ENCODE data around the gene CARD6.
"Not testable (repeated sequence)": the region's sequence is repeated elsewhere in the genome, so short reads cannot be mapped to it uniquely, and the experiment has no call there.

Gene CARD6

GRCh38 chr5:40860711-40861110, 19.5 kb downstream of the CARD6 start:
- no peak overlapping the region for H2BK15ac ChIP-seq (replicated peaks; ENCODE audit: low read depth)
- no peaks in the 10 kb centered on the region for H3K4me1 ChIP-seq (ENCODE audit: control insufficient read depth, low read depth, low read length)
- no peak overlapping the region for H2AK5ac ChIP-seq (ENCODE audit: low read length)
- H3K4ac ChIP-seq (ENCODE audit: low read depth, low read length): no peak overlapping the region
- H3K56ac ChIP-seq (ENCODE audit: low read length): no peak overlapping the region
- H3K36me3 ChIP-seq (ENCODE audit: control insufficient read depth, insufficient read depth, low read length): no peaks in the 10 kb centered on the region
- no peak overlapping the region for H3K23ac ChIP-seq (ENCODE audit: low read length)
- no peak for DNase-seq
- H4K8ac ChIP-seq (ENCODE audit: low read depth, low read length): no peak overlapping the region
- H3K18ac ChIP-seq (ENCODE audit: low read length): no peak overlapping the region
- H3K27me3 ChIP-seq (ENCODE audit: insufficient read depth, low read length, poor library complexity): no peaks in the 10 kb centered on the region
- no peak overlapping the region for H3K4me3 ChIP-seq (ENCODE audit: low read length)
- H4K5ac ChIP-seq (ENCODE audit: low read length): no peak overlapping the region
- H3K79me1 ChIP-seq (ENCODE audit: low read length): no peaks in the 10 kb centered on the region
- no peak overlapping the region for H2BK5ac ChIP-seq (ENCODE audit: low read length)
- no peak overlapping the region for H3K9ac ChIP-seq (ENCODE audit: low read length)
- no peaks in the 10 kb centered on the region for H3K79me2 ChIP-seq (ENCODE audit: control insufficient read depth, insufficient read depth, low read length)
- no peak overlapping the region for H2BK120ac ChIP-seq (ENCODE audit: low read depth, low read length)
- H3K4me2 ChIP-seq (ENCODE audit: low read length): no peak overlapping the region
- no peak overlapping the region for H3K27ac ChIP-seq (ENCODE audit: low read depth, low read length)

- not testable (repeated sequence) for H3K56ac ChIP-seq (ENCODE audit: low read length); H3K4me1 ChIP-seq (ENCODE audit: control insufficient read depth, low read depth, low read length); DNase-seq; H3K36me3 ChIP-seq (ENCODE audit: control insufficient read depth, insufficient read depth, low read length); H3K27ac ChIP-seq (ENCODE audit: low read depth, low read length); H3K23ac ChIP-seq (ENCODE audit: low read length); H2BK120ac ChIP-seq (ENCODE audit: low read depth, low read length); H3K18ac ChIP-seq (ENCODE audit: low read length); H3K9ac ChIP-seq (ENCODE audit: low read length); H3K4me2 ChIP-seq (ENCODE audit: low read length); H3K79me2 ChIP-seq (ENCODE audit: control insufficient read depth, insufficient read depth, low read length); H4K5ac ChIP-seq (ENCODE audit: low read length); H3K4me3 ChIP-seq (ENCODE audit: low read length); H2BK5ac ChIP-seq (ENCODE audit: low read length); H3K27me3 ChIP-seq (ENCODE audit: insufficient read depth, low read length, poor library complexity); H3K4ac ChIP-seq (ENCODE audit: low read depth, low read length); H4K8ac ChIP-seq (ENCODE audit: low read depth, low read length); H2BK15ac ChIP-seq (replicated peaks; ENCODE audit: low read depth); H2AK5ac ChIP-seq (ENCODE audit: low read length); H3K79me1 ChIP-seq (ENCODE audit: low read length)
- WGBS (ENCODE audit: extremely low coverage, insufficient coverage, low lambda C conversion rate): no CpG with 5 or more reads among the region's 5 CpGs
These were observed 23.8 kb downstream of the CARD6 start for GRCh38 chr5:40865004-40865403.

GRCh38 chr5:40866844-40867243, 25.7 kb downstream of the CARD6 start:
- Histone ChIP-seq H3K18ac (ENCODE audit: low read length) (no peak overlapping the region), H2BK5ac (ENCODE audit: low read length) (no peak overlapping the region), H3K4me2 (ENCODE audit: low read length) (no peak overlapping the region), H3K56ac (ENCODE audit: low read length) (peak overlapping the region; percentile 44), H2BK15ac (replicated peaks; ENCODE audit: low read depth) (no peak overlapping the region), H3K79me2 (ENCODE audit: control insufficient read depth, insufficient read depth, low read length) (no peaks in the 10 kb centered on the region), H3K4ac (ENCODE audit: low read depth, low read length) (no peak overlapping the region), H2AK5ac (ENCODE audit: low read length) (no peak overlapping the region), H4K8ac (ENCODE audit: low read depth, low read length) (no peak overlapping the region), H3K27me3 (ENCODE audit: insufficient read depth, low read length, poor library complexity) (peaks cover 1% of the 10 kb centered on the region), H3K27ac (ENCODE audit: low read depth, low read length) (no peak overlapping the region), H2BK120ac (ENCODE audit: low read depth, low read length) (no peak overlapping the region), H3K9ac (ENCODE audit: low read length) (no peak overlapping the region), H3K4me3 (ENCODE audit: low read length) (no peak overlapping the region), H3K23ac (ENCODE audit: low read length) (no peak overlapping the region), H3K4me1 (ENCODE audit: control insufficient read depth, low read depth, low read length) (no peaks in the 10 kb centered on the region), H3K36me3 (ENCODE audit: control insufficient read depth, insufficient read depth, low read length) (no peaks in the 10 kb centered on the region), H3K79me1 (ENCODE audit: low read length) (no peaks in the 10 kb centered on the region), H4K5ac (ENCODE audit: low read length) (no peak overlapping the region)
- DNase-seq: peak; percentile 30
- no CpG with 5 or more reads among the region's 5 CpGs for WGBS (ENCODE audit: extremely low coverage, insufficient coverage, low lambda C conversion rate)

GRCh38 chr5:40869384-40869783, 28.2 kb downstream of the CARD6 start:
- Histone ChIP-seq H3K36me3 (ENCODE audit: control insufficient read depth, insufficient read depth, low read length) (no peaks in the 10 kb centered on the region), H4K8ac (ENCODE audit: low read depth, low read length) (no peak overlapping the region), H3K18ac (ENCODE audit: low read length) (no peak overlapping the region), H3K9ac (ENCODE audit: low read length) (no peak overlapping the region), H3K23ac (ENCODE audit: low read length) (no peak overlapping the region), H3K4me3 (ENCODE audit: low read length) (no peak overlapping the region), H2BK5ac (ENCODE audit: low read length) (no peak overlapping the region), H2BK15ac (replicated peaks; ENCODE audit: low read depth) (no peak overlapping the region), H2BK120ac (ENCODE audit: low read depth, low read length) (no peak overlapping the region), H3K79me1 (ENCODE audit: low read length) (no peaks in the 10 kb centered on the region), H3K56ac (ENCODE audit: low read length) (no peak overlapping the region), H3K4me1 (ENCODE audit: control insufficient read depth, low read depth, low read length) (no peaks in the 10 kb centered on the region), H3K27me3 (ENCODE audit: insufficient read depth, low read length, poor library complexity) (peaks cover 1% of the 10 kb centered on the region), H4K5ac (ENCODE audit: low read length) (no peak overlapping the region), H3K79me2 (ENCODE audit: control insufficient read depth, insufficient read depth, low read length) (no peaks in the 10 kb centered on the region), H2AK5ac (ENCODE audit: low read length) (no peak overlapping the region), H3K4me2 (ENCODE audit: low read length) (no peak overlapping the region), H3K27ac (ENCODE audit: low read depth, low read length) (no peak overlapping the region), H3K4ac (ENCODE audit: low read depth, low read length) (no peak overlapping the region)
- WGBS (ENCODE audit: extremely low coverage, insufficient coverage, low lambda C conversion rate): no CpG with 5 or more reads among the region's 1 CpG
- no peak for DNase-seq

GRCh38 chr5:40871177-40871576, 30.0 kb downstream of the CARD6 start:
- peak; percentile 44 for DNase-seq
- no peak overlapping the region for H3K4me3 ChIP-seq (ENCODE audit: low read length)
- H2BK120ac ChIP-seq (ENCODE audit: low read depth, low read length): no peak overlapping the region
- H2AK5ac ChIP-seq (ENCODE audit: low read length): no peak overlapping the region
- no peak overlapping the region for H3K4me2 ChIP-seq (ENCODE audit: low read length)
- H4K5ac ChIP-seq (ENCODE audit: low read length): no peak overlapping the region
- no peak overlapping the region for H3K23ac ChIP-seq (ENCODE audit: low read length)
- H3K9ac ChIP-seq (ENCODE audit: low read length): no peak overlapping the region
- no peaks in the 10 kb centered on the region for H3K36me3 ChIP-seq (ENCODE audit: control insufficient read depth, insufficient read depth, low read length)
- no peak overlapping the region for H2BK5ac ChIP-seq (ENCODE audit: low read length)
- H3K79me1 ChIP-seq (ENCODE audit: low read length): no peaks in the 10 kb centered on the region
- no peak overlapping the region for H3K56ac ChIP-seq (ENCODE audit: low read length)
- H3K79me2 ChIP-seq (ENCODE audit: control insufficient read depth, insufficient read depth, low read length): no peaks in the 10 kb centered on the region
- peak overlapping the region; percentile 28 for H4K8ac ChIP-seq (ENCODE audit: low read depth, low read length)
- H3K27me3 ChIP-seq (ENCODE audit: insufficient read depth, low read length, poor library complexity): peaks cover 1% of the 10 kb centered on the region
- H3K27ac ChIP-seq (ENCODE audit: low read depth, low read length): no peak overlapping the region
- H3K4me1 ChIP-seq (ENCODE audit: control insufficient read depth, low read depth, low read length): no peaks in the 10 kb centered on the region
- no peak overlapping the region for H2BK15ac ChIP-seq (replicated peaks; ENCODE audit: low read depth)
- WGBS (ENCODE audit: extremely low coverage, insufficient coverage, low lambda C conversion rate): no CpG with 5 or more reads among the region's 4 CpGs
- no peak overlapping the region for H3K18ac ChIP-seq (ENCODE audit: low read length)
- H3K4ac ChIP-seq (ENCODE audit: low read depth, low read length): no peak overlapping the region

- not testable (repeated sequence) for H3K23ac ChIP-seq (ENCODE audit: low read length); H3K79me1 ChIP-seq (ENCODE audit: low read length); H3K4me2 ChIP-seq (ENCODE audit: low read length); H2AK5ac ChIP-seq (ENCODE audit: low read length); H2BK5ac ChIP-seq (ENCODE audit: low read length); H3K9ac ChIP-seq (ENCODE audit: low read length); DNase-seq; H3K36me3 ChIP-seq (ENCODE audit: control insufficient read depth, insufficient read depth, low read length); H3K4me3 ChIP-seq (ENCODE audit: low read length); H3K56ac ChIP-seq (ENCODE audit: low read length); H3K27me3 ChIP-seq (ENCODE audit: insufficient read depth, low read length, poor library complexity); H3K79me2 ChIP-seq (ENCODE audit: control insufficient read depth, insufficient read depth, low read length); H2BK120ac ChIP-seq (ENCODE audit: low read depth, low read length); H4K5ac ChIP-seq (ENCODE audit: low read length); H3K4ac ChIP-seq (ENCODE audit: low read depth, low read length); H3K27ac ChIP-seq (ENCODE audit: low read depth, low read length); H4K8ac ChIP-seq (ENCODE audit: low read depth, low read length); H3K18ac ChIP-seq (ENCODE audit: low read length); H3K4me1 ChIP-seq (ENCODE audit: control insufficient read depth, low read depth, low read length); H2BK15ac ChIP-seq (replicated peaks; ENCODE audit: low read depth)
- no CpG with 5 or more reads among the region's 8 CpGs for WGBS (ENCODE audit: extremely low coverage, insufficient coverage, low lambda C conversion rate)
These were observed 31.1 kb downstream of the CARD6 start for GRCh38 chr5:40872253-40872652.

Data from mesendoderm (in vitro differentiated cells).